GM12801 (cell line): ENCODE data around the gene NDEL1.

Experiments used
- TF ChIP-seq, protein P1 (sequence below): IDR thresholded peaks from one replicate; pipeline ENCODE4 v1.5.1; 2011; ENCODE audit warnings: control low read depth; ENCODE audit not compliant: insufficient read length; ENCODE audit errors: extremely low read depth

Gene NDEL1

DNA sequence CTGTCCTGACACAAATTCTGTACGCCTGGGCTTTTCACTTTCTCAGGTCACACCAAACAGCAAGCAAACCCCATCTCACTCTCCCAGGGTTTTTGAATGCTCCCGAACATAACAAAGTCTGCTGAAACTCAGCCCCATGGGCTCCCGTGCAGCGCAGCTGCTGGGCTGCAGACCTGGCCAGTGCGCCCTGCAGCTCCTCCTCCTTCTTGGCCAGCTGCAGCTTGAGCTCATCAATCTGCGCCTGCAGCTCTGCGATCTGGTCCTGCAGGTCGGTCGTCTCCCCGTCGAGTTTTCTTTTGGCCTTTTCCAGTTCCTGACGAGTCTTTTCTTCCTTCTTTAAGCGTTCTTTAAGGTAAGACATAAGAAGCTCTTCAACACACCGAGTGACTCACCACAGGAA lies 70.5 kb downstream of the NDEL1 start:
- TF ChIP-seq, protein P1, sequence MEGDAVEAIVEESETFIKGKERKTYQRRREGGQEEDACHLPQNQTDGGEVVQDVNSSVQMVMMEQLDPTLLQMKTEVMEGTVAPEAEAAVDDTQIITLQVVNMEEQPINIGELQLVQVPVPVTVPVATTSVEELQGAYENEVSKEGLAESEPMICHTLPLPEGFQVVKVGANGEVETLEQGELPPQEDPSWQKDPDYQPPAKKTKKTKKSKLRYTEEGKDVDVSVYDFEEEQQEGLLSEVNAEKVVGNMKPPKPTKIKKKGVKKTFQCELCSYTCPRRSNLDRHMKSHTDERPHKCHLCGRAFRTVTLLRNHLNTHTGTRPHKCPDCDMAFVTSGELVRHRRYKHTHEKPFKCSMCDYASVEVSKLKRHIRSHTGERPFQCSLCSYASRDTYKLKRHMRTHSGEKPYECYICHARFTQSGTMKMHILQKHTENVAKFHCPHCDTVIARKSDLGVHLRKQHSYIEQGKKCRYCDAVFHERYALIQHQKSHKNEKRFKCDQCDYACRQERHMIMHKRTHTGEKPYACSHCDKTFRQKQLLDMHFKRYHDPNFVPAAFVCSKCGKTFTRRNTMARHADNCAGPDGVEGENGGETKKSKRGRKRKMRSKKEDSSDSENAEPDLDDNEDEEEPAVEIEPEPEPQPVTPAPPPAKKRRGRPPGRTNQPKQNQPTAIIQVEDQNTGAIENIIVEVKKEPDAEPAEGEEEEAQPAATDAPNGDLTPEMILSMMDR = no peak

DNA sequence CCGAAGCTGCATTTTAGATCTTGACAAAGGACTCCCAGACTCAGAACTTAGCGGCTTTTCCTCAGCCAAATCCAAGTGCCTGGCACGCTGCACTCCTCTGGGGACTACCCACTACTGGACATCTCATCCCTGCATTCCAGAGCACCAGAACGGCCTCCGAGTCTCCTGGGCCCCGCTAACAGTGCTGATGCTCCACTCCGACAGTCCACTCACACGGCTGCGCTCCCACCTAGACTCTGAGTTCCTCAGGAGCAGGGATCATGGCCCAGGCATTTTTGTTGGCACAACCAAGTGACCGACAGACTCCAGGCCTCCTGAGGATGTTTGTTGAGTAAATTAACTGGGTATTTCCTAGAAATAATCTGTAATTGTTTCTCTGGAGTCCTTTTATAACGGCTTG lies 79.1 kb downstream of the NDEL1 start:
- TF ChIP-seq, protein P1 = no peak
